NCI-H446 (cell line): ENCODE results near the gene LRRC47.
"Not testable (repeated sequence)": the region's sequence is repeated elsewhere in the genome, so short reads cannot be mapped to it uniquely, and the experiment has no call there.

ENCODE experiments used
- DNase-seq, 2 experiments: peaks; one replicate each; lab custom pipeline; 2025; lab: John Stamatoyannopoulos, UW

LRRC47 gene

DNA sequence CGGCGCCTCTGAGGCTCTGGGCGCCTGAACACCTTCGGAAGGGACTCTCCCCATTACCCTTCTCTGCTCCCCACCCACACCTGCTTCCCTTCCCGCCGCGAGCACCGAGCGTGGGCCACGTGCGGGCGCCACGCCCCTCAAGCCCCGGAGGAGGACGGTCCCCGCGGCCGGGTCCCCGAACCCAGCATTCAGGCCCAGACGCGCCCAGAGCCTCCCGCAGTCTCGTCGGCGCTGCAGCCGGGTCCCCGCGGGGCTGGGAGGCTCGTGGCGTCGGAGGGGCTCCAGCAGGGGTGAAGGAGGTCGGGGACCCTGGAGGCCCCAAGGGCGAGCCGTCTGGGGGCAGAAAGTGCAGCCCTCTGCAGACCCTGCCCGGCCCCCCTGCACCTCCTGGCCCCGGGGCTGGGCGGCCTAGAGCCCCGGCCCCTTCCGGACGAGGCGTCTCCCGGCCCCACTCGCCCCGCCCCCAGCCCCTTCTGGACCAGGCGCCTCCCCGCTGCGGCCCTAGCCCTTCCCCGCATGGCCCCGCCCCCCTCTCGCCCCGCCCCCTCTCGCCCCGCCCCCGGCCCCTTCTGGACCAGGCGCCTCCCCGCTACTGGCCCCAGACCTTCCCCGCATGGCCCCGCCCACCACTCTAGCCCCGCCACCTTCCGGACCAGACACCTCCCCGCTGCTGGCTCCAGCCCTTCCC lies 24.1 kb downstream of the LRRC47 start:
- DNase-seq: no peak

DNA sequence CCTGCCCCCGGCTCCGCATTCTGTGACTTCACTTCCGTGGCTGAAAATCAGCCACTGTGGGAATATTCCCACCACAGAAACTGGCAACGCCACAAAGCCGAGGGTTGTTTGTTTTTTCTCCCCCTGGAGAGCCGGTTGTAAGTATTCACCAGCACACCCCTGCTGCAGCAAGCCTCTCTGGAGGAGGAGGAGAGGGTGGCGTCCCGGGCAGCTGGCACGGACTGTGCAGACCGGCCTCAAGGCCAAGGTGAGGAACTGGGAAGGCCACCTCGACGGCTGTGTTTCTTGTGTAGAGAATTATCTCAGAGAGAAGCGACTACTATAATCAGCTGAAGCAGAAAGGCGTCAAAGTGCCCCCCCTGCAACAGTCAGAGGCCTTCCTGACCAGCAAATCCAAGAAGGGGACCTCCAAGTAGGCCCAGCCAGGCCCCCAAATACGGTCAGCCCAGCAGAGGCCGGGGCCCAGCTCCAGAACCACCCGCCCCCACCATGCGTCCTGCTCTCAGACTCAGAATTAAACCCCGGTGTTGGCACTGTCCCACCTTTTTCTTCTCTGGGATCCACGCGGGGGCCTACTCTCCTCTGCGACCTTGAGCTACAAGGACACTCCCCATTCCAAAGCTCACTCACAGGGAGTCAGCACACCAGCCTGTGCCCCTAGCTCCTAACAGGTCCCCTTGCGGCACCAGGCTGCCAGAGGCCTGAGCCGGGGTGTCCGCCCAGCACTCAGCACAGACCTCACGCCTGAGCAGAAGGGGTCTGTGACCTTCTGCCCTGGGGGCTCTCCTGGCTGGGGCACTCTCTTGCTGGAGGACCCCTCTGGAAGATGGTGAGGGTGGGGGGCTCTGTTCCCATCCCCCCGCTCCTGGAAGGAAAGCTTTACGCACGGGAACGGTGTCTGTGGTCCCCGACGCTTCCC lies 24.9 kb downstream of the LRRC47 start:
- no peak for DNase-seq

DNA sequence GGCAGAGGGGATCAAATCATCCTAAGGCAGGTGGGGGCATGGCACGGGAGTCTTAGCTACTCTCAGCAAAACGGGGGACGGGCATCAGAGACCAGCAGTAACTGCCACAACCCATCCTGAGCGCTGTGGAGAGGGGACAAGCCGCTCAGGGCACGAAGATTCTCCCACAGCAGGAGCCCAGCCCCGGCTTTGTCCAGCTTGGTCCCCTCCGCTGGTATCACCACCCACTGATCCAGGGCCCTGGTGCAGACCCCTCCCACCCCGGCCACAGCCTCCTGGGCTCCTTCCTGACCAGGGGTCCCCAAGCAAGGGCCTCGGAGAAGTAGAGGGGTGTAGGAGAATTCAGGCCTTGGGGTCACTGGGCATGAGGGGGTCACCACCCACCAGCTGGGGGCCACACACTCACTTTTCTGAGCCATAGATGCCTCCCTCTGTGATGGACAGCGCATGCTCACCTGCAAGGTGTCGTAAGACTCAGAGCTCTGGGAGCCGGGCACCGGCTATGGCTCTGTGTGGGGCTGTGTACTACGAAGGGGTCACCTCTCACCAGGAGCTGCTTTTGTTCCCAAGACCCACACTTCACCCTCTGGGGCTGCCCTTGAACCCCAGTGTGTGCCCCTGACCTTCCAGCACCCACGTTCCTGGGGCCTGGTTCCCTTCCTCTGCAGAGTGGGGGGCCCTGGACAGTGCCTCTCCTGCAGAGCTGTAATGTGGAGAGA lies 26.1 kb downstream of the LRRC47 start:
- no peak for DNase-seq

DNA sequence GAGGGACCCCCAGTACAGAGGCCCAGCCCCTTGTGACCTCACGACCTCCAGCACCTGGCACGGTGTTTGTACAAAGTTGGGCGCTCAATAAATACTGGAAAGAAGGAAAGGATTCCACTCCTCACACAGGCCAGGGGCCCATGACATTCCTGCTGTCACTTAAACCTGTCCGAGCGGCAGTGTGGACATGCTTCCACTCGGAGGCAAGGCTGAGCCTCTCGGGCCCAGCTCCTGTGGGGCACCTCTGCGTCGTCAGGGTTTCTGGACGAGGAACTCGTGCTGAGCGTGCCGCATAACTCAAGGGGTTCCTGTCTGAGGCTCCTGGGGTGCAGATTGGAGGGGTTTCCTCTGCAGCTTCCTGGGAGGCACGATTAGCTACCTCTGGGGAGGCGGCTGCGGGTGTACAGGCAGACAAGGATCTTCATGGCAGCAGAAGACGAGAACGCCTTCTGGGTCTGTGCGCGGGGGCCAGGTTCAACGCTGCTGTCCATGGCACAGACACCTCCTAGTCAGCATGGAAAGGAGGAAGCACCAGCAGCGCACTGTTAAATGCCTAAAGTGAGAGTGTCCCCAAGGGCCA lies 27.4 kb downstream of the LRRC47 start:
- no peak for DNase-seq

DNA sequence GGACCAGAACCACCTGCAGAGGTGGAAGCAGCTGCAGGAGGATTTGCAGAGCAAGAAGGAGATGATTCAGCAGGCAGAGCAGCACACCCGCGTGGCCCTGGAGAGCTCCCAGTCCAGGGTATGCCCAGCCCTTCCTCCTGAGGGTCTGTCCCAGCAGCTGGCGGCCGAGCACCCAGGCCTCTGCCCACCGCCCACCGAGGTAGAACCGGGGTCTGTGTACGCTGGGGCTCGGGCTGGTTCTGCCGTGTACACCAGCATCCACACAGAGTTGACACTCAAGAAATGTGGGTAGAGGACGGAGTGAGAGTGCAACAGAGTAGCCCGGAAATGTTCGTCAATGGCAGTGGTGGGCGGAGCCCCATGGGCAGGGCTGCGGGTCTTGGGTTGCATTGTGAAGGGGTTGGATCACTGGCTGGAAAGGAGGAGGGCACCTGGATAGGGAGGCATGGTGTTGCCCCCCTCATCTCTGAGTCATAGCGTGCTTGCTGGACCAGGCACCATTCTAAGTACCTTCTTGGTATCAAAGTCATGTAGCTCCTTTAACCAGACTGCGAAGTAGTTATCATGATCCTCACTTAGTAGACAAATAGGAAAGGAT lies 28.9 kb downstream of the LRRC47 start:
- DNase-seq: no peak

DNA sequence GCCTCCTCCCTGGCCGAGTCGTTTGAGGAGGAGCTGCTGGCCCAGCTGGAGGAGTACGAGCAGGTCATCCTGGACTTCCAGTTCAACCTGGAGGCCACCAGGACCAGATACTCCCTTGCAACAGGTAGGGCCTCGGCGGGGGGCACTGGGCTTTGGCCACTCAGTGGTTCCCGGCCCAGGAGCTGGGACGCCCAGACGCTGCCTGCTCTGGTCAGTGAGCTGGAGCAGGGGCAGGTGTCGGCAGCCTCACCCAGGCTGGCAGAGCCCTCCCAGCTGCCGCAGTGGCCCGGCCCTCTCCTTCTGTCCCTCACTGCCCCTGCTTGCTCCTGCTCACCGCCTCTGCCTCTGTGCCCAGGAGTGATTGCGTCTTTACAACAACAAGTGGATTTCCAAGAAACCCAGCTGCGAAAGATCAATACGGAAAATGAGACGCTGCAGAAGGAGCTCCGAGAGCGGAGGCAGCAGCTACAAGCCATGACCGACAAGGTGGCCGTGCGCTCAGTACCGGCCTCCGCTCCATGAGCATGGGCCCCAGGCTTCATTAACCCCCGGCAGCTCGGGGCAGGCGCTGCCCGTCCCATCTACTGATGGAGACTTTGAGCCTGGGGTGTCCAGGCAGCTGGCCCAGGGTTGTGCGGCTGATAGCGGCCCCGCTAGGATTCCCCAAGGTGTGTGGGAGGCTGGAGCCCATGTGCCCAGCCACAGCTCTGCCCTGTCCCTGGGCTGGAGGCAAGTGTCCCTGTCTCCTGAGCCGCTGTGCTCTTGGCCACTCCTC lies 32.8 kb downstream of the LRRC47 start:
- DNase-seq: no peak

DNA sequence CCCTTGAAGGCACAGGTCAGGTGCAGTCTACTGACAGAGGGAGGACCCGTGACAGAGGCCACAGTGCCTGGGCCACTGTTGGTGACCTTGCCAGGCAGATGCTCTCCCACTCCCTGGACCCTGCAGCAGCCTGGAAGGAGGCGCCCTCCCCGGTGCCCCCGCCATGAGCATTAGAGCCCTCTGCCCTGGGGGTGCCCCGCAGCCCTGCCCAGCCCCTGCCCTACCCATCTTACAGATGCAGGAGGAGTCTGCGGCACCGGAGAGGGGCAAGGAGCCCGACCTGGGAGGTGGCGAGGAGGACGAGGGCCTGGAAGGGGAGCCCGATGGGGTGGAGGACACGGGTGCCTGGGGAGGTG lies 33.4 kb downstream of the LRRC47 start:
- no peak for DNase-seq

DNA sequence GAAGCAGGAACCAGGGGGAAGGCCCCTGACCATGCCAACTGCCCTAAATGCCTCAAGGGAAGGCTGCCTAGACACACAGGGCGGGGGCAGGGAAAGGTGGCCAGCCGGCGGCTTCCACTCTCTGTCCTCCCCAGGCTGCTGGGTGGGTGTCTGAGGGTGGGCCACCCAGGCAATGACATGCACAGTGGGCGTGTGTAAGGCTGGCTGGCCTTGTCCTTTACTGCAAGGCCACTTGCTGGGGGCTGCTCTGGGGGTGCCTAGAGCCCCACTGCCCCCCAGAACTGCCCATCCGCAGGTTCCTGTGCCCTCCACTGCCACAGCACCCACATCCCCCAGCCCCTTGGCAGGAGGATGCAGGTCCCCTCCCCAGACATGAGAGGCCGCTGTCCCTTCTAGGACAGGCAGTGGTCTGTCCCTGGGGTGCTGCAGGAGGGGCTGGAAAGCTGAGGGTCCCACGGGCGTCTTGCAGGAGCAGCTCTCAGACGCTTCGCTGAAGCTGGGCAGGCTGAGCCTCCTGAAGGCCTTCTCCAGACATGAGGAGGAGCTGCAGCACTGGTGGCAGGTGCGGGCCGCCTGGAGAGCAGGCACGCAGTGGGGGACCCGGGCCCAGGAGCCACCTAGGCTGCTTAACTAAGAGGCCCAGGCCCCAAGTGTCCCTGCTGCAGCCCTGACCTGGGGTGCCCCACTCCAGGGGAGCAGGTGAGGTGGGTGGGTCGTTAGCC lies 34.0 kb downstream of the LRRC47 start:
- DNase-seq: no peak

DNA sequence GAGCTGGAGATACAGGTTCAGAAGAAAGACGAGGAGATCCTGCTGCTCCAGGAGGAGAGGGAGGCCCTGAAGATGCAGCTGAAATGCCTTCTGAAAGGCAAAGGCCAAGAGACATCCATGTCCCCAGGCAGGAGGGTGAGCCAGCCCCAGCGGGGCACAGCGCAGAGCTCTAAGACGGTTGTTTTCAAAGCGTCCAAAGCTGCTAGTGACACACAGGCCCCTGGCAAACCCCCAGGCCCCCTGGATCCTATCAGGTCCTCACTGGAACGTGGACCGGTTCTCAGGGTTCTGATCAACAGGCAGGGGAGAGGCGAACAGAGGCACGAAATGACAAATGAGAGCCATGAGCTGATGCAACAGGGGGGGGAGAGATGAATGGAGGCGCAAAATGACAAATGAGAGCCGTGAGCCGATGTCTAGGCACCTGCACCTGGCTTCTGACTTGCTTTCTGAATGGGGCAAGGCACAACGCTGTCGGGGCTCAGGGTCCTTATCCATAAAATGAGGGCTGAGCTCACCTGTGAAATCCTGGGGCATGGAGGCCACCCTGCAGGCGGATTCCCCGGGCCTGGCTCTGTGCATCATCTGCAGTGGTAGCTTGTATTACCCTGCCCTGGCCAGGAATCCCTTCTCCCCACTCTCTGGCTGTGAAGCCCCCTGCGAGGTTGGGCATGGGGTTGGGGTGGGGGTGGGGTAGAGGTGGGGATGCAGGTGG lies 34.8 kb downstream of the LRRC47 start:
- no peak for DNase-seq

DNA sequence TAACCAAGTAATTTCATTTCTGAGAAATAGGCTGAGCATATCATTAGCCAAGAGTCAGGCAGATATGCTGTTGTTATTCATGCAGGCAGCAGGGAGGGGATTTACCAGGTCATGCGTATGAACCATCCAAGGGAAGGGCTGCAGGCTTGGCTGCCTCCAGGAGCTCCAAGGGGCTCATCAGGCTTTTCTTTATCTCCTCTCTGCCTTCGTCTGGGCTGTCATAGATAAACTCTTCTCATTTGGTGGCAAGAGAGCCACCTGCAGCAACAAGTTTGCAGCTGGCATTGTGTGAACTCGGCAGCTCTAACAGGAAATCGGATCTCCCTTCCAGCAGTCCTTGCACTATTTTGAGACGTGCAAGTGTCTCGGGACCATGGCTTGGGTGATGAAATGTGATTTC lies 36.5 kb downstream of the LRRC47 start:
- no peak for DNase-seq

DNA sequence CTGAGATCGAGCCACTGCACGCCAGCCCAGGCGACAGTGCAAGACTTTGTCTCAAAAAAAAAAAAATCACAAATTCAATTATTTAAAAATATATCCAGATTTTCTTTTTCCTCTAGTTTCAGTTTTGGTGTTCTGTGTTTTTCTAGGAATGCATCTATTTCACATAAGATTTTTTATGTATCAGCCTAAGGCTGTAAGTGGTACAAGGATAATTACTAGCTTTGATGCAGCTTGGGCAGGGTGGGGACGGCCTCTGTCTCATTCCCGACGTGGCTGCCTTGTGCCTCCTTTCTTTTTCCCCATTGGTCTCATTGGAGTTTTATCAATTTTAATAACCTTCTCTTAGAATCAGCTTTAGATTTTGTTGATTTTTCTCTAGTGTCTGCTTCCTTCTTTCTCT lies 37.1 kb downstream of the LRRC47 start:
- no peak for DNase-seq

DNA sequence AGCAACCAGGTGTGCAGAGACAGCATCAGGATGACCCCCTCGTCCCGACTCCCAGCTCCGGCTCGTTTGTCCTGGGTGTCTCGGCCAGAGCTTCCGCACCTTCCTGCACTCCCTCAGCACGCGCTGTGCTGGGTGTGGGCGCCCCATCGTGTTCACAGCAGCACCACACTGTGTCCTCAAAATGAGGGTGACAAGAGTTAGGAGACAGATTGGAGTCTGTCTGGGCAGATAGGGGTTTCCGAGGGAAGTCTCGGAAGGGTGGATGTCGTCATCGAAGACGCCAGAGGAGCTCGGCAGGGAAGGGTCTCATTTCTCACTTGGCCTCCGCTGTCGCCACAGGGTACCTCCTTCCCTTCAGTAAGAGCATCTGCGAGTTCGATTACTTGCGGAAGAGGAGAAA lies 39.9 kb downstream of the LRRC47 start:
- no peak for DNase-seq

DNA sequence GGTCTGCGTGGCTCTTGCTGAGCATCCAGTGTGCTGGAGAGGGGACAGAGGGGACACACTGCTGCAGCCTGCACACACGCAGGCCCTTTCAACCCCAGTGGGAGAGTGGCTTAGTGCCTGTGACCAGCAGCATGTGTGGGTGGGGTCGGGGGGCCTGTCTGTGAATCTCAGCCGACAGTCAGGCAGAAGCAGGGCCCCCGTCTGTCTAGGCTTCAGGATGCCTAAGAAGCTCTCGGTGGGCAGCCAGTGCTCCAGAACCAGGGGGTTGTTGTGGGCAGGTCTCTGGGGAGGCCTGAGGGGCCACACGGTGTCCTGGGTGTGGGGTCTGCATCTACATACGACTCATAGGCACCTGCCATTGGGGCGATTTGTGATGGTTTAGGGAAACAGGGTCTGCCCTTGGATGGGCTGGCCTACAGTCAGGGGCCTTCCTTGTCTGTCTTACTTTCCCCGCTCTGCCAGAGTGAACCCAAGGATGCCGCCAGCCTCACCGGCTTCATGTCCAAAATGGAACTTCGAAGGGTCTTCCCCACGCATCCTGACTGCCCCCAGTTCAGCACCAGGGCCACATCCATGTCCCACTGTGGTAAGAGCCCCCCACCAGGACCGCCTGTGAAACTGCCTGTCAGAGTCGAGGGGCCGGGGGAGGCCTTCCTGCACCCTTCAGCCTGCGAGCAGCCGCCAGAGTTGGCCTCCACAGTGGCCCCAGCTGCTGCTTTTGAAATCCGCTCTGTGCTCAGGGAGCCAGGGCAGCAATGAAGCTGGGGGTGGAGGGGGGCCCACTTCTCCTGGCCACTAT lies 42.4 kb downstream of the LRRC47 start:
- DNase-seq: no peak

DNA sequence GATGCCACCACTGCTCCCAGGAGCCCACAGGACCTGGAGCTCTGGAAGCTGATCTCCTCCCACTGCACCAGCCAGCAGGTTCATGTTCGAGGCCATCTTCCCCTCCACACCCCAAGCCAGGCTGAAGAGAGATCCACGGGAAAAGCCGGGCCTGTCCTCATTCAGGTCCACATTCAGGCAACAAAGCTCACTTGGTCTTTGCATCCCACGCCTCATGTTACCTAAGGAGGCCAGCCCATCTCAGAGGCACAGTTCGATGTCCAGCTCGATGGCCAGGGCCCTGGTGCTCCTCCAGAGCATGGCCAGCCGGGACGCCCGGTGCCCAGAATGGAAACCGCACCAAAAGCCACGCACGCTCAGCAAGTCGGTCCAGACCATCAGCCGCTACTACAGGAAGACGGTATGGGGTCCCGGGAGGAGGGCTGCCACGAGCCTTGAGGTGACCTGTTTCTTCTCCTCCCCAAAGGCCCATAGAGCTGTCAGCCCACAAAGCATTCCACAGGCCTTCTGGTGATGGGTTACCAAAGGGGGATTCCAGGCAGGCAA lies 43.8 kb downstream of the LRRC47 start, which contains the start of gene CCDC27:
CCDC27 (plus strand) TSS at position 51 of the 546 bp plus-strand sequence; CDS start at position 83, 32 bp downstream.
- DNase-seq: no peak

DNA sequence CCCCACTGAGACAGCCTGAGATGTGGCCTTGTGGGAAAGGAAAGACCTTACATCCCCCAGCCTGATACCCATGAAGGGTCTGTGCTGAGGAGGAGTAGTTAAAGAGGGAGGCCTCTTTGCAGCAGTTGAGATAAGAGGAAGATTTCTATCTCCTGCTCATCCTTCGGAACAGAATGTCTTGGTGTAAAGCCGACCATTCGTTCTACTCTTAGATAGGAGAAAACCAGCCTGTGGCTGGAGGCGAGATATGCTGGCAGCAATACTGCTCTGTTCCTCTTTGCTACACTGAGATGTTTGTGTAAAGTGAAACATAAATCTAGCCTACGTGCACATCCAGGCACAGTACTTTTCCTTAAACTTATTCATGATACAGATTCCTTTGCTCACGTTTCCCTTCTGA lies 45.6 kb downstream of the LRRC47 start:
- no peak for DNase-seq

DNA sequence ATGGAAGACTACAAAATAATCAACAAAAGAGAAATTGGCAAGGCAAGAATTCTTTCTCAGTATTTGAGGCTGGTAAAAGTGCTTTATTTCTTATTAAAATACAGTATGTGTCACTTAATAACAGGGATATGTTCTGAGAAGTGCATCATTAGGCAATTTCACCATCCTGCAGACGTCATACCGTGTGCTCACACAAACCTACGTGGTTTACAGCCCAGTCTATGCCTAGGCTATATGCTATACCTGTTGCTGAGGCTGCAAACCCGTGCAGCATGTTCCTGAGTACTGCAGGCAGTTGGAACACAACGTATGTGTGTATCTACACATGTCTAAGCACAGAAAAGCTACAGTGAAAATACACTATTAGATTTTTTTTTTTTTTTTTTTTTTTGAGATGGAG lies 46.8 kb downstream of the LRRC47 start:
- DNase-seq: no peak

DNA sequence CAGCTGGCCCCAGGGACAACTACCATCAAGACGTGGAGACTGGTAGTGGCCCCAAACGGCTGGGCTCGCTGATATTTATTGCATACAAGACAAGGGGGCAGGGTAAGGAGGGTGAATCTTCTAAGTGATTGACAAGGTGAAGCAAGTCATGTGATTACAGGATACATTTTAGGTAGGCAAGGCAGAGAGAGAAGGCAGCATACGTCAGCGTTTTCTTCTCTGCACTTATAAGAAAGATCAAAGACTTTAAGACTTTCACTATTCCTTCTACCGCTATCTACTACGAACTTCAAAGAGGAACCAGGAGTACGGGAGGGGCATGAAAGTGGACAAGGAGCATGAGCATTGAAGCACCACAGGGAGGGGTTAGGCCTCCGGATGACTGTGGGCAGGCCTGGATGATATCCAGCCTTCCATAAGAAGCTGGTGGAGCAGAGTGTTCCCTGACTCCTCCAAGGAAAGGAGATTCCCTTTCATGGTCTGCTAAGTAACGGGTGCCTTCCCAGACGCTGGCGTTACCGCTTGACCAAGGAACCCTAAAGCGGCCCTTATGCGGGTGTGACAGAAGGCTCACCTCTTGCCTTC lies 47.9 kb downstream of the LRRC47 start:
- not testable (repeated sequence) for DNase-seq

DNA sequence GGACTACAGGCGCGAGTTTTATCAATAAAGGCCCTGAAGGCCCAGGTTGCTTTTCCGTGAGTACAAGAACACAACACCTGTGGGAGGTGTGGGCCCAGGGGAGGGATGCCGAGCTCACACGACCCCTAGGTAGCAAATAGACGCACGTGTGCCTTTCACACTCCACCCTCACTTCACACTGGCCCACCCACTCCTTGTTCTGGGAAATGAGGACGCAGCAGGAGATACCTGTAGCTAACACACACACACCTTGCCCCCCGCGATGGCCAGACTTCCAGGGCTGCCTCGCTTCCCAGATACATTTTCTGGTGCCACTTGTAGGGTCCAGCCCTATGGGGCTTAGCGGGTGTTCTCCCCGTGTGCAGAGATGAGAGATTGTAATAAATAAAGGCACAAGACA lies 48.4 kb downstream of the LRRC47 start:
- DNase-seq: no peak
